ENCODE data around the gene TMPRSS9.

Gene TMPRSS9

DNA sequence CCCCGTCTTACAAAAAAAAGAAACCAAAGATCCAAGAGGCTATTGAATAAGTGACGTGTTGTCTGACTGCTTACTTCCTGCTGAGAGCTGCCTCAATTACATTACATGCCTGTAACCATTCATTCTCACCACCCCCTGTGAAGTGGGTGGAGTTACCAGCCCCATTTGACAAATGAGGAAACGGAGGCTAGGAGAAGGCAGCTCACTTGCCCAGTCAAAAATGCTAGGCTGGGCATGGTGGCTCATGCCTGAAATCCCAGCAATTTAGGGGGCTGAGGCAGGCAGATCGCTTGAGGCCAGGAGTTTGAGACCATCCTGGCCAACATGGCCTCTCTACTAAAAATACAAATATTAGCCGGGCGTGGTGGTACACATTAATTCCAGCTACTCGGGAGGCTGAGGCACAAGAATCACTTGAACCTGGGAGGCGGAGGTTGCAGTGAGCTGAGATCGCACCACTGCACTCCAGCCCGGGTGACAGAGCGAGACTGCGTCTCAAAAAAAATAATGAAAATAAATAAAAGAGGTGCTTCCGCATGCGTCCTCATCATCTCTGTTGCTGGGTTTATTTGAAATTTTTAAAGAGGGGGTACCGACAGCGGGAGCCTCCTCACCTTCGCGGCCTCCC, 32.2 kb upstream of the TMPRSS9 start:
- H2BK5ac ChIP-seq (ENCODE audit: low read depth, low read length, poor library complexity, severe bottlenecking), result no peak overlapping the region
- H3K79me1 ChIP-seq (replicated peaks; ENCODE audit: low read length, poor library complexity, severe bottlenecking), result peaks cover 52% of the 10 kb centered on the region
- H3K4ac ChIP-seq (ENCODE audit: low read depth in 1 of 2, low read length in 2 of 2), result peak overlapping the region in 1 of 2 experiments; percentile 13
- peaks cover 55% of the 10 kb centered on the region for H3K4me1 ChIP-seq (ENCODE audit: control insufficient read depth, insufficient read depth, low read depth, low read length)
- peak overlapping the region; percentile 87 for H3K27ac ChIP-seq (ENCODE audit: low read length, poor library complexity, severe bottlenecking)
- no peak overlapping the region for H2BK12ac ChIP-seq (ENCODE audit: low read length in 2 of 2)
- H3K9ac ChIP-seq (ENCODE audit: low read length), result peak overlapping the region; percentile 92
- no peak overlapping the region for H2BK120ac ChIP-seq (ENCODE audit: low read depth, low read length)
- H2AFZ ChIP-seq (ENCODE audit: low read depth, low read length), result no peak overlapping the region
- H3K18ac ChIP-seq (ENCODE audit: low read depth in 1 of 2, low read length in 2 of 2), result peak overlapping the region in 1 of 2 experiments; percentile 34
- peak overlapping the region; percentile 92 to 98 for H3K4me3 ChIP-seq (ENCODE audit: insufficient read depth in 1 of 2, low read depth in 1 of 2, low read length in 2 of 2)
- WGBS, result under 1% methylated on average over 17 of the region's 18 CpGs
- peak overlapping the region; percentile 12 for H3K4me2 ChIP-seq (ENCODE audit: low read length, poor library complexity, severe bottlenecking)
- no peaks in the 10 kb centered on the region for H3K27me3 ChIP-seq (ENCODE audit: control insufficient read depth in 1 of 2, insufficient read depth in 1 of 2, low read length in 2 of 2)
- no peak overlapping the region for H3K14ac ChIP-seq (ENCODE audit: low read length in 2 of 2)
- H4K91ac ChIP-seq (ENCODE audit: low read length), result no peak overlapping the region
- H2AK5ac ChIP-seq (ENCODE audit: low read length, severe bottlenecking), result no peak overlapping the region
- peaks cover 20 to 44% of the 10 kb centered on the region in 2 experiments for H3K36me3 ChIP-seq (ENCODE audit: control insufficient read depth in 1 of 2, insufficient read depth in 2 of 2, low read depth in 1 of 2, low read length in 2 of 2)
- DNase-seq, result peak; percentile 90
- H3K23ac ChIP-seq (ENCODE audit: low read length in 2 of 2), result no peak overlapping the region
- H2BK15ac ChIP-seq (ENCODE audit: low read depth, poor library complexity, severe bottlenecking), result peak overlapping the region; percentile 12
- H3K9me3 ChIP-seq (ENCODE audit: control insufficient read depth, low read length), result no peaks in the 10 kb centered on the region
- H4K8ac ChIP-seq (ENCODE audit: low read length), result no peak overlapping the region

- H2BK15ac ChIP-seq (ENCODE audit: low read depth, poor library complexity, severe bottlenecking), result peak within 1 kb of the TSS; percentile 82
- peak within 1 kb of the TSS; percentile 75 to 89 for H3K4ac ChIP-seq (ENCODE audit: low read depth in 1 of 2, low read length in 2 of 2)
- peak within 1 kb of the TSS; percentile 92 to 98 for H3K4me3 ChIP-seq (ENCODE audit: insufficient read depth in 1 of 2, low read depth in 1 of 2, low read length in 2 of 2)
- peaks cover 60% of the 10 kb centered on the region for H3K4me1 ChIP-seq (ENCODE audit: control insufficient read depth, insufficient read depth, low read depth, low read length)
- H2BK5ac ChIP-seq (ENCODE audit: low read depth, low read length, poor library complexity, severe bottlenecking), result no peak within 1 kb of the TSS
- peak within 1 kb of the TSS; percentile 73 for H2BK120ac ChIP-seq (ENCODE audit: low read depth, low read length)
- no peak within 1 kb of the TSS for H2AK5ac ChIP-seq (ENCODE audit: low read length, severe bottlenecking)
- peaks cover 20 to 42% of the 10 kb centered on the region in 2 experiments for H3K36me3 ChIP-seq (ENCODE audit: control insufficient read depth in 1 of 2, insufficient read depth in 2 of 2, low read depth in 1 of 2, low read length in 2 of 2)
- peak within 1 kb of the TSS; percentile 92 for H3K9ac ChIP-seq (ENCODE audit: low read length)
- H3K18ac ChIP-seq (ENCODE audit: low read depth in 1 of 2, low read length in 2 of 2), result peak within 1 kb of the TSS; percentile 80 to 88
- H3K79me1 ChIP-seq (replicated peaks; ENCODE audit: low read length, poor library complexity, severe bottlenecking), result peaks cover 54% of the 10 kb centered on the region
- no peaks in the 10 kb centered on the region for H3K27me3 ChIP-seq (ENCODE audit: control insufficient read depth in 1 of 2, insufficient read depth in 1 of 2, low read length in 2 of 2)
- H2BK12ac ChIP-seq (ENCODE audit: low read length in 2 of 2), result peak within 1 kb of the TSS; percentile 12 to 40
- peak within 1 kb of the TSS; percentile 87 for H3K27ac ChIP-seq (ENCODE audit: low read length, poor library complexity, severe bottlenecking)
- H2AFZ ChIP-seq (ENCODE audit: low read depth, low read length), result peak within 1 kb of the TSS; percentile 84
- H4K91ac ChIP-seq (ENCODE audit: low read length), result peak within 1 kb of the TSS; percentile 89
- under 1% methylated on average over 84 of the region's 89 CpGs for WGBS
- H4K8ac ChIP-seq (ENCODE audit: low read length), result peak within 1 kb of the TSS; percentile 70
- peak within 1 kb of the TSS; percentile 95 for H3K4me2 ChIP-seq (ENCODE audit: low read length, poor library complexity, severe bottlenecking)
- no peaks in the 10 kb centered on the region for H3K9me3 ChIP-seq (ENCODE audit: control insufficient read depth, low read length)
- peak; percentile 89 for DNase-seq
- peak within 1 kb of the TSS; percentile 57 to 81 for H3K23ac ChIP-seq (ENCODE audit: low read length in 2 of 2)
- H3K14ac ChIP-seq (ENCODE audit: low read length in 2 of 2), result peak within 1 kb of the TSS; percentile 79 to 90
These were observed 31.5 kb upstream of the TMPRSS9 start, which contains the start of the genes LSM7 and SPPL2B for GRCh38 chr19:2328401-2329148. Gene LSM7, minus strand, starts transcription at chr19:2328586. Its CDS starts 20 bp downstream, at chr19:2328566. Gene SPPL2B, plus strand, starts transcription at chr19:2328684. Its CDS starts 26 bp downstream, at chr19:2328710.

- Histone ChIP-seq H3K36me3 (ENCODE audit: control insufficient read depth in 1 of 2, insufficient read depth in 2 of 2, low read depth in 1 of 2, low read length in 2 of 2) (peaks cover 19 to 42% of the 10 kb centered on the region in 2 experiments), H3K79me1 (replicated peaks; ENCODE audit: low read length, poor library complexity, severe bottlenecking) (peaks cover 60% of the 10 kb centered on the region), H3K4me3 (ENCODE audit: insufficient read depth in 1 of 2, low read depth in 1 of 2, low read length in 2 of 2) (peak overlapping the region; percentile 92 to 98), H3K27me3 (ENCODE audit: control insufficient read depth in 1 of 2, insufficient read depth in 1 of 2, low read length in 2 of 2) (no peaks in the 10 kb centered on the region), H4K8ac (ENCODE audit: low read length) (peak overlapping the region; percentile 70), H2AK5ac (ENCODE audit: low read length, severe bottlenecking) (no peak overlapping the region), H3K23ac (ENCODE audit: low read length in 2 of 2) (peak overlapping the region; percentile 57 to 81), H2BK120ac (ENCODE audit: low read depth, low read length) (peak overlapping the region; percentile 73), H3K4me2 (ENCODE audit: low read length, poor library complexity, severe bottlenecking) (peak overlapping the region; percentile 95), H2BK12ac (ENCODE audit: low read length in 2 of 2) (no peak overlapping the region), H3K18ac (ENCODE audit: low read depth in 1 of 2, low read length in 2 of 2) (peak overlapping the region in 1 of 2 experiments; percentile 80), H4K91ac (ENCODE audit: low read length) (peak overlapping the region; percentile 11), H2AFZ (ENCODE audit: low read depth, low read length) (no peak overlapping the region), H3K9me3 (ENCODE audit: control insufficient read depth, low read length) (no peaks in the 10 kb centered on the region), H3K9ac (ENCODE audit: low read length) (peak overlapping the region; percentile 92), H2BK15ac (ENCODE audit: low read depth, poor library complexity, severe bottlenecking) (no peak overlapping the region), H3K27ac (ENCODE audit: low read length, poor library complexity, severe bottlenecking) (no peak overlapping the region), H3K4ac (ENCODE audit: low read depth in 1 of 2, low read length in 2 of 2) (peak overlapping the region; percentile 75 to 89), H3K4me1 (ENCODE audit: control insufficient read depth, insufficient read depth, low read depth, low read length) (peaks cover 60% of the 10 kb centered on the region), H3K14ac (ENCODE audit: low read length in 2 of 2) (peak overlapping the region in 1 of 2 experiments; percentile 35), H2BK5ac (ENCODE audit: low read depth, low read length, poor library complexity, severe bottlenecking) (no peak overlapping the region)
- 5% methylated on average over 16 of the region's 16 CpGs for WGBS
- DNase-seq, result no peak
These were observed 31.0 kb upstream of the TMPRSS9 start for GRCh38 chr19:2329149-2329478.

DNA sequence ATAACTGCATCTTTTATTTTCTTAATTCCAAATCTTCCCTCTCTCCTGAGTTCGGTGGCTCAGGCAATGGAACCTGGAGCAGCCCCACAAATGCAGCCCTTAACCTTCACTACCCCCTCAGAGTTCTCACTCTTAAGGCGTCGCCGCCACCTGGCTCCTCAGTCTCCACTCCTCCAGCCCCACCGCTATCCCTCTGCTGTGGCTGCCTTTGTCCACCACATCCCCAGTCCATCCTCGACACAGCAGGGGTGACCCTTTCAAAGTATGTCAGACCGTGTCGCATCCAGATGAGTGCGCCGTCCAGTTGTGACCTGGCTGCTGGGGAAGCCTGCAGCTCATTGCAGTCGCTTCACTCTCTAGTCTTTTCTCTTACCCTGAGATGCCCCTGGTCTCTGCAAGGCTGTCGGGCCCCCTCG, 30.6 kb upstream of the TMPRSS9 start:
- H3K4ac ChIP-seq (ENCODE audit: low read depth in 1 of 2, low read length in 2 of 2), result no peak overlapping the region
- no peaks in the 10 kb centered on the region for H3K9me3 ChIP-seq (ENCODE audit: control insufficient read depth, low read length)
- no peak overlapping the region for H4K8ac ChIP-seq (ENCODE audit: low read length)
- H3K14ac ChIP-seq (ENCODE audit: low read length in 2 of 2), result peak overlapping the region in 1 of 2 experiments; percentile 90
- H3K23ac ChIP-seq (ENCODE audit: low read length in 2 of 2), result peak overlapping the region in 1 of 2 experiments; percentile 57
- H3K27me3 ChIP-seq (ENCODE audit: control insufficient read depth in 1 of 2, insufficient read depth in 1 of 2, low read length in 2 of 2), result no peaks in the 10 kb centered on the region
- no peak overlapping the region for H2BK120ac ChIP-seq (ENCODE audit: low read depth, low read length)
- peak overlapping the region in 1 of 2 experiments; percentile 40 for H2BK12ac ChIP-seq (ENCODE audit: low read length in 2 of 2)
- no peak overlapping the region for H2BK5ac ChIP-seq (ENCODE audit: low read depth, low read length, poor library complexity, severe bottlenecking)
- H3K27ac ChIP-seq (ENCODE audit: low read length, poor library complexity, severe bottlenecking), result no peak overlapping the region
- H4K91ac ChIP-seq (ENCODE audit: low read length), result no peak overlapping the region
- 63% methylated on average over 11 of the region's 13 CpGs for WGBS
- peaks cover 60% of the 10 kb centered on the region for H3K4me1 ChIP-seq (ENCODE audit: control insufficient read depth, insufficient read depth, low read depth, low read length)
- H3K4me3 ChIP-seq (ENCODE audit: insufficient read depth in 1 of 2, low read depth in 1 of 2, low read length in 2 of 2), result peak overlapping the region in 1 of 2 experiments; percentile 92
- peak overlapping the region; percentile 95 for H3K4me2 ChIP-seq (ENCODE audit: low read length, poor library complexity, severe bottlenecking)
- H3K79me1 ChIP-seq (replicated peaks; ENCODE audit: low read length, poor library complexity, severe bottlenecking), result peaks cover 64% of the 10 kb centered on the region
- peaks cover 15 to 43% of the 10 kb centered on the region in 2 experiments for H3K36me3 ChIP-seq (ENCODE audit: control insufficient read depth in 1 of 2, insufficient read depth in 2 of 2, low read depth in 1 of 2, low read length in 2 of 2)
- H2AK5ac ChIP-seq (ENCODE audit: low read length, severe bottlenecking), result no peak overlapping the region
- peak overlapping the region; percentile 92 for H3K9ac ChIP-seq (ENCODE audit: low read length)
- H3K18ac ChIP-seq (ENCODE audit: low read depth in 1 of 2, low read length in 2 of 2), result no peak overlapping the region
- H2AFZ ChIP-seq (ENCODE audit: low read depth, low read length), result no peak overlapping the region
- DNase-seq, result no peak
- no peak overlapping the region for H2BK15ac ChIP-seq (ENCODE audit: low read depth, poor library complexity, severe bottlenecking)

All from mesenchymal stem cell (in vitro differentiated cells and primary cell).